Neural progenitor cell (in vitro differentiated cells): ENCODE data around the gene HHAT.

Experiments
- EZH2phosphoT487 ChIP-seq: fragments of 200-600 bp; sonication (generic); IDR thresholded peaks from 2 replicates; pipeline ENCODE4 v1.6.1; 2017; ENCODE audit warnings: antibody characterized with exemption
- TF ChIP-seq, protein P1 (sequence below): fragments of 200-600 bp; sonication (generic); IDR thresholded peaks from 2 replicates; pipeline ENCODE4 v1.5.1; 2017; ENCODE audit warnings: antibody characterized with exemption, mild to moderate bottlenecking

DNA sequence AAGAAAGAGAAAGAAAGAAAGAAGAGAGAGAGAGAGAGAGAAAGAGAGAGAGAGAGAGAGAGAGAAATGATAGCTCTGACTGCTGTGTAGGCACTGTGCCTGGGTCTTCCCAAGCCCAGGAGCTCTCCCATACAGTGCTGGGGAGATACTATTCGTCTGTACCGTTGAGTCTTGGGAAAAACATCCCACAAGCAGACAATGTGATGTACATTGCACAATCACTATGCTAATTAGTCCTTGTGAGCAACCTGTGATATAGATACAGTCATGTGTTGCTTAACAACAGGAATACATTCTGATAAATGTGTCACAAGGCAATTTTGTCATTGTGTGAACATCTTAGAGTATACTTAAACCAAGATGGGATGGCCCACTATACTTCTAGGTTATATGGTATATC lies 381.0 kb downstream of the HHAT start:
- TF ChIP-seq, protein P1, sequence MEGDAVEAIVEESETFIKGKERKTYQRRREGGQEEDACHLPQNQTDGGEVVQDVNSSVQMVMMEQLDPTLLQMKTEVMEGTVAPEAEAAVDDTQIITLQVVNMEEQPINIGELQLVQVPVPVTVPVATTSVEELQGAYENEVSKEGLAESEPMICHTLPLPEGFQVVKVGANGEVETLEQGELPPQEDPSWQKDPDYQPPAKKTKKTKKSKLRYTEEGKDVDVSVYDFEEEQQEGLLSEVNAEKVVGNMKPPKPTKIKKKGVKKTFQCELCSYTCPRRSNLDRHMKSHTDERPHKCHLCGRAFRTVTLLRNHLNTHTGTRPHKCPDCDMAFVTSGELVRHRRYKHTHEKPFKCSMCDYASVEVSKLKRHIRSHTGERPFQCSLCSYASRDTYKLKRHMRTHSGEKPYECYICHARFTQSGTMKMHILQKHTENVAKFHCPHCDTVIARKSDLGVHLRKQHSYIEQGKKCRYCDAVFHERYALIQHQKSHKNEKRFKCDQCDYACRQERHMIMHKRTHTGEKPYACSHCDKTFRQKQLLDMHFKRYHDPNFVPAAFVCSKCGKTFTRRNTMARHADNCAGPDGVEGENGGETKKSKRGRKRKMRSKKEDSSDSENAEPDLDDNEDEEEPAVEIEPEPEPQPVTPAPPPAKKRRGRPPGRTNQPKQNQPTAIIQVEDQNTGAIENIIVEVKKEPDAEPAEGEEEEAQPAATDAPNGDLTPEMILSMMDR = no peak
- TF ChIP-seq EZH2phosphoT487 = no peak
